Ovary (tissue), 9 donors: ENCODE measurements around the gene TMEM186. TPM values are rescaled to one million over a fixed set of nuclear protein-coding genes. Genes with fewer than 3 reads are reported as not detected.
"Not testable (repeated sequence)": the region's sequence is repeated elsewhere in the genome, so short reads cannot be mapped to it uniquely, and the experiment has no call there.

ENCODE experiments used
- DNase-seq, 5 donors: peaks; one replicate each; pipeline ENCODE4 v3.0.0-alpha.2; 2019 to 2020
- H3K27ac ChIP-seq, 2 donors: fragments of 200-600 bp; one replicate each; pipeline versions ENCODE4 v1.5.1 to v1.8.0; 2019 to 2022
- H3K27me3 ChIP-seq: fragments of 200-600 bp; one replicate; pipeline ENCODE4 v1.8.0; 2022
- H3K36me3 ChIP-seq: fragments of 200-600 bp; sonication (generic); one replicate; pipeline ENCODE4 v1.5.1; 2019
- H3K4me1 ChIP-seq: one replicate; pipeline ENCODE4 v1.8.1; 2013; ENCODE audit warnings: mild to moderate bottlenecking, moderate library complexity; ENCODE audit not compliant: insufficient read depth
- H3K4me3 ChIP-seq: fragments of 200-600 bp; sonication (generic); one replicate; pipeline ENCODE4 v1.5.1; 2017
- H3K9me3 ChIP-seq, 2 donors: fragments of 200-600 bp in 1 of 2; sonication (generic) in 1 of 2; one replicate each; pipeline versions ENCODE4 v1.5.1 to v1.8.1; 2013 to 2019; ENCODE audit warnings: mild to moderate bottlenecking in 1 of 2, moderate library complexity in 1 of 2
- EP300 ChIP-seq: sonication (generic); formaldehyde crosslinking; IDR thresholded peaks from one replicate; pipeline ENCODE4 v1.6.1; 2017; ENCODE audit warnings: antibody characterized with exemption
- POLR2A ChIP-seq: fragments of 450-650 bp; IDR thresholded peaks from one replicate; pipeline ENCODE4 v1.6.1; 2017; ENCODE audit warnings: antibody characterized with exemption, mild to moderate bottlenecking, moderate library complexity
- WGBS, 3 donors: extraction: QIAGEN DNeasy Blood & Tissue Kit in 1 of 3; methylation state at CpG; one replicate each; pipeline versions ENCODE4 v1.1.5 to v1.1.7; 2013 to 2017; 5-methylcytosine and 5-hydroxymethylcytosine counted together
- intact Hi-C, 4 donors: fragments of 100-400 bp; cut with DNase I; formaldehyde crosslinking; loops; one replicate each; pipeline versions ENCODE4 v1.11.0 to v1.15.1; 2022 to 2023
- polyA plus RNA-seq, 2 donors: library from polyadenylated mRNA; stranded (reverse); fragments of 200-250 nt in 1 of 2; fragments of 350-450 nt in 1 of 2; fragmentation: Illumina TruSeq in 1 of 2; extraction: RNeasy Lipid Tissue Mini Kit (QIAGEN cat#74804) in 1 of 2; gene quantifications; one replicate each; pipeline ENCODE4 v1.2.3, GENCODE V29; 2013 to 2014
- total RNA-seq, 7 donors: library from RNA; depleted of rRNA in 2 of 7; stranded (reverse); fragments of >200 nt in 2 of 7; fragmentation: NEBNext Ultra II Directional in 3 of 7; extraction: Animal tissue kit (Norgen Biotek cat#: 25700) in 3 of 7; gene quantifications; one replicate each; pipeline versions ENCODE4 v1.1.0 to v1.2.4, GENCODE V29; 2016 to 2023
- TF ChIP-seq, protein P1 (sequence below), 3 donors: fragments of 450-650 bp in 2 of 3; fragments of 200-600 bp in 1 of 3; IDR thresholded peaks; one replicate each; pipeline versions ENCODE4 v1.5.1 to v1.8.0; 2016 to 2022; ENCODE audit warnings: antibody characterized with exemption in 3 of 3, mild to moderate bottlenecking in 1 of 3
- donor health status: DM: no; HTN: no; CAD: no; lungs with moderate emphysema.
- donor health status: DM: no; HTN: no; CAD: no.
- donor health status: Bipolar disorder and iron deficiency.
- donor health status: DM: yes; HTN: yes; CAD: no.
- donor health status: DM: no; HTN: no; CAD: no.
- donor health status: DM: yes; HTN: yes; CAD: no.

The TMEM186 gene
- total and polyA plus RNA-seq, 9 donors, result 4.9 to 11.3 (median 9.6) TPM

DNA sequence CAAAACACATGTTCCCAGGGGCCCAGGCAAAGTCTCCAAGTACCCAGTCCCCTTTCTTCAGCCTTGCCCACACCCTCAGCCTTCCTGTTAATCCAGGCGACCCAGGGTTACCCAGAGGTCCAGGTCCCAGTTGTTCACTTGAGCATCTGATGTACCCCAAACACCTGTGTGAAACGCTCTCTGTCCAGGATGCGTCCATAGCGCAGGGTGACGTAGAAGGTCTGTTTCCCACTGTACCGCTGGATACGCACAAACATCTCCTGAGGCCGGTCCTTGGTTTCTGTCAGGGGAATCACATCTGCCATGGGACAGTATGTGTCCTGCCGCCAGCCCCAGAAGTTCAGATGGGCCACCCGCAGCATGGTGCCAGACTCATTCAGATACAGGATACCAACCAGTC lies 1.6 kb downstream of the TMEM186 start:
- WGBS, 3 donors, result 90 to 94% (median 90%) methylated on average over 10 of the region's 10 CpGs
- Histone ChIP-seq H3K27ac (no peak overlapping the region), H3K27me3 (no peaks in the 10 kb centered on the region), H3K4me3 (no peak overlapping the region), H3K36me3 (no peaks in the 10 kb centered on the region), H3K4me1 (peaks cover 3% of the 10 kb centered on the region), H3K9me3 (no peaks in the 10 kb centered on the region)
- intact Hi-C loops, result loop anchor here in 2 of 4 donors (2.0 to 10.0 kb wide), 4 partner anchors 47 to 121 kb away; partner anchors contain the start of gene ABAT (in 1 of the 2)
- TF ChIP-seq POLR2A (no peak), EP300 (no peak)
- TF ChIP-seq, protein P1, sequence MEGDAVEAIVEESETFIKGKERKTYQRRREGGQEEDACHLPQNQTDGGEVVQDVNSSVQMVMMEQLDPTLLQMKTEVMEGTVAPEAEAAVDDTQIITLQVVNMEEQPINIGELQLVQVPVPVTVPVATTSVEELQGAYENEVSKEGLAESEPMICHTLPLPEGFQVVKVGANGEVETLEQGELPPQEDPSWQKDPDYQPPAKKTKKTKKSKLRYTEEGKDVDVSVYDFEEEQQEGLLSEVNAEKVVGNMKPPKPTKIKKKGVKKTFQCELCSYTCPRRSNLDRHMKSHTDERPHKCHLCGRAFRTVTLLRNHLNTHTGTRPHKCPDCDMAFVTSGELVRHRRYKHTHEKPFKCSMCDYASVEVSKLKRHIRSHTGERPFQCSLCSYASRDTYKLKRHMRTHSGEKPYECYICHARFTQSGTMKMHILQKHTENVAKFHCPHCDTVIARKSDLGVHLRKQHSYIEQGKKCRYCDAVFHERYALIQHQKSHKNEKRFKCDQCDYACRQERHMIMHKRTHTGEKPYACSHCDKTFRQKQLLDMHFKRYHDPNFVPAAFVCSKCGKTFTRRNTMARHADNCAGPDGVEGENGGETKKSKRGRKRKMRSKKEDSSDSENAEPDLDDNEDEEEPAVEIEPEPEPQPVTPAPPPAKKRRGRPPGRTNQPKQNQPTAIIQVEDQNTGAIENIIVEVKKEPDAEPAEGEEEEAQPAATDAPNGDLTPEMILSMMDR (IDR thresholded peaks at IDR 0.05), result no peak
- no peak for DNase-seq

DNA sequence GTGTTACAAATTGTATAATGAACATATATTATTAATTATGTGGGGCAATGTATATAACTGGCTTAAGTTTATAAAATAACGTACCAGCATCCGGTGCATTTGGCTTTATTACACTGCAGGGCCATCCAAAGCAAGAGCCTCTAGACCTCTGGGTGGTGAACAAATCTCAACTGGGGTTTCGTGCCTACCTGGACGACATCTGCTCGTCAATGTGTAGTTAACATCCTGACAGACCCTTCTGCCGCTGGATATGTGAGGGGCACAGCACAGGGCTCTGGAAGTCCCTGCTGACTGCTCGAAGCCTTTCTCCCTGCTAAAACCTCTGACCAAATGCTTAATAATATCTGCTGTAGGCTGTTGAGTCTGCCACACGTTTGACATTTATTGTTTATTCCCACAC lies 2.3 kb downstream of the TMEM186 start:
- H3K4me3 ChIP-seq, result no peak overlapping the region
- no peak overlapping the region for H3K27ac ChIP-seq
- H3K4me1 ChIP-seq, result peaks cover 3% of the 10 kb centered on the region
- no peak for DNase-seq
- TF ChIP-seq, protein P1 (IDR thresholded peaks at IDR 0.05), result no peak
- TF ChIP-seq EP300, result no peak
- no peak for TF ChIP-seq POLR2A
- no peaks in the 10 kb centered on the region for H3K36me3 ChIP-seq
- no peaks in the 10 kb centered on the region for H3K27me3 ChIP-seq
- H3K9me3 ChIP-seq, result no peaks in the 10 kb centered on the region
- 80 to 86% (median 85%) methylated on average over 8 of the region's 8 CpGs for WGBS, 3 donors
- intact Hi-C loops, result loop anchor here in 2 of 4 donors (5.0 to 10.0 kb wide), 3 partner anchors 77 to 120 kb away; partner anchors contain the start of gene ABAT (in 1 of the 2)

DNA sequence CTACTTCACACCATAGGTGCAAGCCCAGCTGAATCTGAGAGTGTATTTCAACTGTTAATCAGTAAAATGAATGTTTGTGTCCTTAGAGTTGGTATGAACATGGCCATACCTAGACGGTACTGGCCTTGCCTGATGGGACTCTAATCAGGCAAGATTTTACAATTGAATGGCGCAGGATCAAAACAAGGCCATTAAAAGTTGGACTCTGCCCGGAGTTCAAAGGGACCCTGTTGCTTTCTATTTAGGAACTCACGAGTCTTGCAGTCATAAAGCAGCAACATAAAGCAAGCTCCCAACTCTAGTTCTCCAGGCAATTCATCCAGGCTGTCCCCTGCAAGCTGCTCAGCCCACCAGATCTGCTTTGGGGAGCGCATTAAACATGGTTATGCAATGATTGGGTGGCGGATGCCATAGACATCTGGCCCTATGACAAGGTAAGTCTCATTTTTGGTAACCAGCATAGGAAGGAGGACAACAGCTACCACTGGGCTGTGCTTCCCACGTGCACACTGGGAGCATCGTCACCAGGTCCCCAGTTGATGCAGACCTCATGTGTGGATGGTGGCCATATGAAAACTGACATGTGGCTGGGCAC lies 8.8 kb downstream of the TMEM186 start:
- TF ChIP-seq EP300, result no peak
- TF ChIP-seq, protein P1 (IDR thresholded peaks at IDR 0.05), result no peak
- no peak for TF ChIP-seq POLR2A
- 71 to 81% (median 76%) methylated on average over 8 of the region's 8 CpGs for WGBS, 3 donors
- Histone ChIP-seq H3K4me3 (no peak overlapping the region), H3K4me1 (no peaks in the 10 kb centered on the region), H3K27ac (no peak overlapping the region), H3K36me3 (no peaks in the 10 kb centered on the region), H3K9me3 (no peaks in the 10 kb centered on the region), H3K27me3 (no peaks in the 10 kb centered on the region)
- DNase-seq, result no peak
- intact Hi-C loops, result loop anchor here in 1 of 4 donors (10.0 kb wide), 1 partner anchor 214 kb away; no protein-coding TSS in a partner anchor

DNA sequence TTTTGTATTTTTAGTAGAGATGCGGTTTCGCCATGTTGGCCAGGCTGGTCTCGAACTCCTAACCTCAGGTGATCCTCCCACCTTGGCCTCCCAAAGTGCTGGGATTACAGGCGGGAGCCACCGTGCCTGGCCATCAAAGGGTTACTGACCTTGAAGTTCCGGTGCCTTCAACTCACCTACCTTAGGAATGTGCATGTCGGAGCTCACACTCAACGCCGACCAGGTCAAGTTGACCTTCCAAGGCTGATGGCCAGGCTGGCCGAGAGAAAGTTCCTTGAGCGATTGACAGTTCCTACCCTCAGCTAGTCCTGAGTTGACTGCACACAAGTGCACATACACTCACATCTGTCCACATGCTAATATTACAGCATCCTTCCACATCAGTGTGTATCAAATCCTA lies 11.1 kb downstream of the TMEM186 start:
- H3K4me1 ChIP-seq, H3K9me3 ChIP-seq, DNase-seq, H3K36me3 ChIP-seq, H3K27ac ChIP-seq, H3K27me3 ChIP-seq, H3K4me3 ChIP-seq: not testable (repeated sequence)
- 47 to 61% (median 50%) methylated on average over 11 of the region's 11 CpGs for WGBS, 3 donors
- intact Hi-C loops, result loop anchor here in 1 of 4 donors (10.0 kb wide), 1 partner anchor 212 kb away; no protein-coding TSS in a partner anchor

DNA sequence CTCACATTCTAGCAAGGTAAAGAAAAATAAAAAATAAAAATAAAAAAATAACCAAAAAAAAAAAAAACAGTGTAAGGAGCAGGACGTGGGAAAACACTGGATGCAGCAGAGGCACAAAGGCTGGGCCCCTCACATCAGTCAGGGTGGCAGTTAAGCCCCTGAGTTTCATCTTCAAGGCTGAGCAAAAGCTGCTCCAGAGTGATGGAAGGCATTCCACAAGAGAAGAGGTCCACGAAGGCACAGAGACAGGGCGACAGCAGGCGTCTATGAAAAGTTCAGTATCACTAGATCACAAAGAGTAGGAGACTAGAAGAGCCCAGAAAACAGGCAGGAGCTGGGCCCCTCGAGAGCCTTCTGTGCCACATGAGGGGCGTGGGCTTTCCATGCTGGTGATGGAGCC lies 12.0 kb downstream of the TMEM186 start:
- WGBS, 3 donors, result 80 to 83% (median 81%) methylated on average over 6 of the region's 6 CpGs
- intact Hi-C loops, result loop anchor here in 1 of 4 donors (10.0 kb wide), 1 partner anchor 211 kb away; no protein-coding TSS in a partner anchor

More for the DNA sequence above, 12.0 kb downstream of the TMEM186 start:
- DNase-seq, result no peak
- no peaks in the 10 kb centered on the region for H3K9me3 ChIP-seq
- no peak overlapping the region for H3K4me3 ChIP-seq
- no peaks in the 10 kb centered on the region for H3K27me3 ChIP-seq
- H3K4me1 ChIP-seq, result no peaks in the 10 kb centered on the region
- H3K27ac ChIP-seq, result no peak overlapping the region
- TF ChIP-seq EP300 (no peak), POLR2A (no peak)
- TF ChIP-seq, protein P1 (IDR thresholded peaks at IDR 0.05), result no peak
- no peaks in the 10 kb centered on the region for H3K36me3 ChIP-seq
